Adrenal gland (tissue), 5 donors: ENCODE data around the gene PLSCR3.

ENCODE experiments used
- POLR2A ChIP-seq, 2 donors: fragments of 450-650 bp; IDR thresholded peaks; one replicate each; pipeline ENCODE4 v1.6.1; 2017; ENCODE audit warnings: antibody characterized with exemption in 2 of 2, mild to moderate bottlenecking in 2 of 2, moderate library complexity in 1 of 2
- TF ChIP-seq, protein P1 (sequence below), 6 experiments: fragments of 450-650 bp in 4 of 6; fragments of 200-600 bp in 2 of 6; sonication (generic) in 1 of 6; IDR thresholded peaks; 1 replicate in 5 of 6; 2 replicates in 1 of 6; pipeline versions ENCODE4 v1.5.1 to v1.8.0; 2016 to 2021; ENCODE audit warnings: antibody characterized with exemption in 6 of 6, mild to moderate bottlenecking in 2 of 6, moderate library complexity in 1 of 6
- donor health status: DM: no; HTN: no; CAD: no.

GRCh38 chr17:7403727-7403976 is 9.3 kb upstream of the PLSCR3 start:
- TF ChIP-seq, protein P1, sequence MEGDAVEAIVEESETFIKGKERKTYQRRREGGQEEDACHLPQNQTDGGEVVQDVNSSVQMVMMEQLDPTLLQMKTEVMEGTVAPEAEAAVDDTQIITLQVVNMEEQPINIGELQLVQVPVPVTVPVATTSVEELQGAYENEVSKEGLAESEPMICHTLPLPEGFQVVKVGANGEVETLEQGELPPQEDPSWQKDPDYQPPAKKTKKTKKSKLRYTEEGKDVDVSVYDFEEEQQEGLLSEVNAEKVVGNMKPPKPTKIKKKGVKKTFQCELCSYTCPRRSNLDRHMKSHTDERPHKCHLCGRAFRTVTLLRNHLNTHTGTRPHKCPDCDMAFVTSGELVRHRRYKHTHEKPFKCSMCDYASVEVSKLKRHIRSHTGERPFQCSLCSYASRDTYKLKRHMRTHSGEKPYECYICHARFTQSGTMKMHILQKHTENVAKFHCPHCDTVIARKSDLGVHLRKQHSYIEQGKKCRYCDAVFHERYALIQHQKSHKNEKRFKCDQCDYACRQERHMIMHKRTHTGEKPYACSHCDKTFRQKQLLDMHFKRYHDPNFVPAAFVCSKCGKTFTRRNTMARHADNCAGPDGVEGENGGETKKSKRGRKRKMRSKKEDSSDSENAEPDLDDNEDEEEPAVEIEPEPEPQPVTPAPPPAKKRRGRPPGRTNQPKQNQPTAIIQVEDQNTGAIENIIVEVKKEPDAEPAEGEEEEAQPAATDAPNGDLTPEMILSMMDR (IDR thresholded peaks at IDR 0.05) = peak in 1 of 6 experiments; percentile 17
- no peak for TF ChIP-seq POLR2A (IDR thresholded peaks at IDR 0.05)
